ENCODE results near the gene REXO1.

The REXO1 gene

DNA sequence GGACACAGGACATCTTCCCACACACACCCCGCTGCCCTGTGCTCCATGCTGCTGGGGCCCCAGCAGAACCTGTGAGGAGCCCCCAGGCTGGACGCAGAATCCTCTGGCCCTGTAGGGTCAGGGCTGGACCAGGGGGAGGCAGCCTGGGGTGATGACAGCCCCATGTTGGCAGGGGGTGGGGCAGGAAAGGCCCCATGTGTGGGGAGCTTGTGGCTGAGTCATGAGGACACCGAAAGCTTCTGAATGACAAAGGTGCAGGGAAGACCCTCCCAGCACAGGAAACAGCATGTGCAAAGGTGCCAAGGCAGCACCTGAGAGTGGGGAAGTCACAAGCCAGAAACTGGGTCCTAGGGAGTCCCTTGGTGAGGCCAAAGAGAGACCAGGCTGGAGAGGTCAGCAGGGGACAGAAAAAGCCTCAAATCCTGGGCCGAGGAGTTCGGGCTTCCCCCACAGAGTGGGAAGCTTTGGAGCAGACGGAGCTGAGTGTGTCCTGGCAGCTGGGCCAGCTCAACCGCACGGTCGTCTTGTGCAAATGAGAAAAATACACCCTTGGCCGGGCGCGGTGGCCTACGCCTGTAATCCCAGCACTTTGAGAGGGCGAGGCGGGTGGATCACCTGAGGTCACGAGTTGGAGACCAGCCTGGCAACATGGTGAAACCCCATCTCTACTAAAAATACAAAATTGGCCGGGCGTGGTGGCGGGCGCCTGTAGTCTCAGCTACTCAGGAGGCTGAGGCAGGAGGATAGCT is 53.7 kb downstream of the REXO1 start:
- no peak overlapping the region for H3K9ac ChIP-seq (ENCODE audit: low read depth, low read length, poor library complexity, severe bottlenecking)
- H3K9me3 ChIP-seq (ENCODE audit: insufficient read depth, low read depth, low read length): no peaks in the 10 kb centered on the region
- H3K4me2 ChIP-seq (ENCODE audit: low read depth, low read length, poor library complexity, severe bottlenecking): no peak overlapping the region
- no peaks in the 10 kb centered on the region for H3K9me2 ChIP-seq (replicated peaks; ENCODE audit: low read depth, low read length)
- no peaks in the 10 kb centered on the region for H4K20me1 ChIP-seq (ENCODE audit: insufficient read depth, low read length, poor library complexity, severe bottlenecking)
- no peak overlapping the region for H3K4me3 ChIP-seq (ENCODE audit: low read length, poor library complexity, severe bottlenecking)
- peaks cover 8% of the 10 kb centered on the region for H3K4me1 ChIP-seq (ENCODE audit: insufficient read depth, low read length, poor library complexity, severe bottlenecking)
- no peak for TF ChIP-seq EZH2phosphoT487 (IDR thresholded peaks at IDR 0.05; ENCODE audit: borderline replicate concordance)
- TF ChIP-seq, protein P1, sequence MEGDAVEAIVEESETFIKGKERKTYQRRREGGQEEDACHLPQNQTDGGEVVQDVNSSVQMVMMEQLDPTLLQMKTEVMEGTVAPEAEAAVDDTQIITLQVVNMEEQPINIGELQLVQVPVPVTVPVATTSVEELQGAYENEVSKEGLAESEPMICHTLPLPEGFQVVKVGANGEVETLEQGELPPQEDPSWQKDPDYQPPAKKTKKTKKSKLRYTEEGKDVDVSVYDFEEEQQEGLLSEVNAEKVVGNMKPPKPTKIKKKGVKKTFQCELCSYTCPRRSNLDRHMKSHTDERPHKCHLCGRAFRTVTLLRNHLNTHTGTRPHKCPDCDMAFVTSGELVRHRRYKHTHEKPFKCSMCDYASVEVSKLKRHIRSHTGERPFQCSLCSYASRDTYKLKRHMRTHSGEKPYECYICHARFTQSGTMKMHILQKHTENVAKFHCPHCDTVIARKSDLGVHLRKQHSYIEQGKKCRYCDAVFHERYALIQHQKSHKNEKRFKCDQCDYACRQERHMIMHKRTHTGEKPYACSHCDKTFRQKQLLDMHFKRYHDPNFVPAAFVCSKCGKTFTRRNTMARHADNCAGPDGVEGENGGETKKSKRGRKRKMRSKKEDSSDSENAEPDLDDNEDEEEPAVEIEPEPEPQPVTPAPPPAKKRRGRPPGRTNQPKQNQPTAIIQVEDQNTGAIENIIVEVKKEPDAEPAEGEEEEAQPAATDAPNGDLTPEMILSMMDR (conservative IDR thresholded peaks at IDR 0.05; ENCODE audit: low read length): no peak; the same call in 1 of the 2 replicates
- peaks cover under 1% of the 10 kb centered on the region; the same call in 1 of the 2 replicates for H3K36me3 ChIP-seq (ENCODE audit: insufficient read depth, low read length)
- no peaks in the 10 kb centered on the region for H3F3A ChIP-seq (ENCODE audit: low read depth)
- no peaks in the 10 kb centered on the region for H3K27me3 ChIP-seq (ENCODE audit: insufficient read depth, low read length, poor library complexity, severe bottlenecking)
- H3K79me2 ChIP-seq (ENCODE audit: insufficient read depth, low read length): no peaks in the 10 kb centered on the region
- H2AFZ ChIP-seq (ENCODE audit: low read length): no peak overlapping the region

DNA sequence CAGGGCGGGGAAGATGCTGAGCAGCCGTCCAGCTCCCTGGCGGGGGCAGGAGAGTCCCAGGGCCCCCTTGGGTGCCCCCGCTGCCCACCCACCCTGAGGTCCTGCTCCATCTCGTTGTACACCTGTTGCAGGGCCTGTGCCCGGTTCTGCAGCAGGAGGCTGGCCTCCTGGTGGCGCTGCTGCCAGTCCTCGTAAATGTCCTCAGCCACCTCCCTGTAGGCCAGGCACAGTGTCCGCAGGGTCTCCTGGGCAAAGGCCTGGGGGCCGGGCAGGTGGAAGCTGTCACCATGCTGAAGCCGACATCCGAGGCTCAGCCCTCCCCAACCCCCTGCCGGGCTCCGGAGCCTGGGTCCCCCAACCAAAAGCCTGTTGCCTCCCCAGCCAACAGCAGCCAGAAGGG is 56.4 kb downstream of the REXO1 start:
- Histone ChIP-seq H3K9me2 (replicated peaks; ENCODE audit: low read depth, low read length) (no peaks in the 10 kb centered on the region), H4K20me1 (ENCODE audit: insufficient read depth, low read length, poor library complexity, severe bottlenecking) (no peaks in the 10 kb centered on the region)

DNA sequence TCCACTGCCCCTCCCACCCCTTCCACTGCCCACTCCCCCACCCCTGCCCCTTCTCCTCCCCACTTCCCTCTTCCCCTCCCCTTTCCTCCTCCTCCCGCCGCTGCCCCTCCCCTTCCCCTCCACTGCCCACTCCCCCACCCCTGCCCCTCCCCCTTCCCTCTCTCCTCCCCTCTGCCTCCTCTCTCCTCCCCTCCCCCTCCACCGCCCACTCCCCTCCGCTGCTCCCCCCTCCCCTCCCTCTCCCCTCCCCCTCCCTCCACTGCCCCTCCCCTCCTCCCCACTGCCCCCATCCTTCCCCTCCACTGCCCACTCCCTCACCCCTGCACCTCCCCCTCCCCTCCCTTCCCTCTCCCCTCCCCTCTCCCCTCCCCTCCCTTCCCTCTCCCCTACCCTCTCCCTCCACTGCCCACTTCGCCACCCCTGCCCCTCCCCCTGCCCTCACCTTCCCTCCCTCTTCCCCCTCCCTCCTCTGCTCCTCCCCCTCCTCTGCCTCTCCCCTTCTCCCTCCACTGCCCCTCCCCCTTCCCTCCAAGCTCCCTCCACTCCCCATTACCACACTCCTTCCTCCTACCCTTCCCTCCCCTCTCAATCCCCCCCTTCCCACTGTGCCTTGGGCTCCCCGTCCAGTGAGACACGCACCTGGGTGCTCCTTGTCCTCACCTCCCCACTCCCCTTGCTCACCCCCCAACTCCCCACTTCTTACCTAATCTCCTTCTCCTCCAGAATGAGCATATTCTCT is 58.1 kb downstream of the REXO1 start:
- Histone ChIP-seq H2AFZ (ENCODE audit: low read length) (no peak overlapping the region), H3K4me2 (ENCODE audit: low read depth, low read length, poor library complexity, severe bottlenecking) (no peak overlapping the region), H4K20me1 (ENCODE audit: insufficient read depth, low read length, poor library complexity, severe bottlenecking) (no peaks in the 10 kb centered on the region), H3K9me3 (ENCODE audit: insufficient read depth, low read depth, low read length) (no peaks in the 10 kb centered on the region), H3K4me1 (ENCODE audit: insufficient read depth, low read length, poor library complexity, severe bottlenecking) (peaks cover 8% of the 10 kb centered on the region), H3K36me3 (ENCODE audit: insufficient read depth, low read length) (no peaks in the 10 kb centered on the region), H3K79me2 (ENCODE audit: insufficient read depth, low read length) (no peaks in the 10 kb centered on the region), H3K4me3 (ENCODE audit: low read length, poor library complexity, severe bottlenecking) (no peak overlapping the region), H3K27me3 (ENCODE audit: insufficient read depth, low read length, poor library complexity, severe bottlenecking) (no peaks in the 10 kb centered on the region), H3K9me2 (replicated peaks; ENCODE audit: low read depth, low read length) (no peaks in the 10 kb centered on the region), H3K9ac (ENCODE audit: low read depth, low read length, poor library complexity, severe bottlenecking) (no peak overlapping the region), H3F3A (ENCODE audit: low read depth) (no peaks in the 10 kb centered on the region)
- TF ChIP-seq EZH2phosphoT487 (IDR thresholded peaks at IDR 0.05; ENCODE audit: borderline replicate concordance): no peak
- TF ChIP-seq, protein P1 (conservative IDR thresholded peaks at IDR 0.05; ENCODE audit: low read length): no peak

More for the DNA sequence above, 56.4 kb downstream of the REXO1 start:
- H3F3A ChIP-seq (ENCODE audit: low read depth): no peaks in the 10 kb centered on the region
- H3K79me2 ChIP-seq (ENCODE audit: insufficient read depth, low read length): no peaks in the 10 kb centered on the region
- H3K4me3 ChIP-seq (ENCODE audit: low read length, poor library complexity, severe bottlenecking): no peak overlapping the region
- TF ChIP-seq, protein P1 (conservative IDR thresholded peaks at IDR 0.05; ENCODE audit: low read length): no peak; the same call in 1 of the 2 replicates
- TF ChIP-seq EZH2phosphoT487 (IDR thresholded peaks at IDR 0.05; ENCODE audit: borderline replicate concordance): no peak
- no peak overlapping the region for H3K4me2 ChIP-seq (ENCODE audit: low read depth, low read length, poor library complexity, severe bottlenecking)
- H3K9me3 ChIP-seq (ENCODE audit: insufficient read depth, low read depth, low read length): no peaks in the 10 kb centered on the region
- H3K9ac ChIP-seq (ENCODE audit: low read depth, low read length, poor library complexity, severe bottlenecking): no peak overlapping the region
- no peak overlapping the region for H2AFZ ChIP-seq (ENCODE audit: low read length)
- no peaks in the 10 kb centered on the region for H3K36me3 ChIP-seq (ENCODE audit: insufficient read depth, low read length)
- H3K4me1 ChIP-seq (ENCODE audit: insufficient read depth, low read length, poor library complexity, severe bottlenecking): peaks cover 8% of the 10 kb centered on the region
- H3K27me3 ChIP-seq (ENCODE audit: insufficient read depth, low read length, poor library complexity, severe bottlenecking): no peaks in the 10 kb centered on the region
